GM13976 (cell line): ENCODE results near the gene ETV4.

Source experiments
- DNase-seq: peaks from one replicate; pipeline ENCODE4 v3.0.0; 2012; ENCODE audit warnings: low spot score
- in situ Hi-C: fragments of 300-500 bp; cut with MboI; formaldehyde crosslinking; loops from one replicate; pipeline ENCODE4 v1.12.0; 2022; ENCODE audit warnings: low sequenced_read_pairs, mixed read lengths, inconsistent platforms; ENCODE audit not compliant: unreplicated experiment
- TF ChIP-seq, protein P1 (sequence below): IDR thresholded peaks from 2 replicates; pipeline ENCODE4 v1.5.1; 2012; ENCODE audit warnings: borderline replicate concordance, mild to moderate bottlenecking; ENCODE audit not compliant: insufficient read depth; ENCODE audit errors: extremely low read depth, missing control alignments, control extremely low read depth

Gene ETV4

GRCh38 chr17:43562679-43563599, 16.8 kb upstream of the ETV4 start:
- TF ChIP-seq, protein P1, sequence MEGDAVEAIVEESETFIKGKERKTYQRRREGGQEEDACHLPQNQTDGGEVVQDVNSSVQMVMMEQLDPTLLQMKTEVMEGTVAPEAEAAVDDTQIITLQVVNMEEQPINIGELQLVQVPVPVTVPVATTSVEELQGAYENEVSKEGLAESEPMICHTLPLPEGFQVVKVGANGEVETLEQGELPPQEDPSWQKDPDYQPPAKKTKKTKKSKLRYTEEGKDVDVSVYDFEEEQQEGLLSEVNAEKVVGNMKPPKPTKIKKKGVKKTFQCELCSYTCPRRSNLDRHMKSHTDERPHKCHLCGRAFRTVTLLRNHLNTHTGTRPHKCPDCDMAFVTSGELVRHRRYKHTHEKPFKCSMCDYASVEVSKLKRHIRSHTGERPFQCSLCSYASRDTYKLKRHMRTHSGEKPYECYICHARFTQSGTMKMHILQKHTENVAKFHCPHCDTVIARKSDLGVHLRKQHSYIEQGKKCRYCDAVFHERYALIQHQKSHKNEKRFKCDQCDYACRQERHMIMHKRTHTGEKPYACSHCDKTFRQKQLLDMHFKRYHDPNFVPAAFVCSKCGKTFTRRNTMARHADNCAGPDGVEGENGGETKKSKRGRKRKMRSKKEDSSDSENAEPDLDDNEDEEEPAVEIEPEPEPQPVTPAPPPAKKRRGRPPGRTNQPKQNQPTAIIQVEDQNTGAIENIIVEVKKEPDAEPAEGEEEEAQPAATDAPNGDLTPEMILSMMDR, result no peak
- in situ Hi-C loops, result no loop called here
- DNase-seq, result no peak

DNA sequence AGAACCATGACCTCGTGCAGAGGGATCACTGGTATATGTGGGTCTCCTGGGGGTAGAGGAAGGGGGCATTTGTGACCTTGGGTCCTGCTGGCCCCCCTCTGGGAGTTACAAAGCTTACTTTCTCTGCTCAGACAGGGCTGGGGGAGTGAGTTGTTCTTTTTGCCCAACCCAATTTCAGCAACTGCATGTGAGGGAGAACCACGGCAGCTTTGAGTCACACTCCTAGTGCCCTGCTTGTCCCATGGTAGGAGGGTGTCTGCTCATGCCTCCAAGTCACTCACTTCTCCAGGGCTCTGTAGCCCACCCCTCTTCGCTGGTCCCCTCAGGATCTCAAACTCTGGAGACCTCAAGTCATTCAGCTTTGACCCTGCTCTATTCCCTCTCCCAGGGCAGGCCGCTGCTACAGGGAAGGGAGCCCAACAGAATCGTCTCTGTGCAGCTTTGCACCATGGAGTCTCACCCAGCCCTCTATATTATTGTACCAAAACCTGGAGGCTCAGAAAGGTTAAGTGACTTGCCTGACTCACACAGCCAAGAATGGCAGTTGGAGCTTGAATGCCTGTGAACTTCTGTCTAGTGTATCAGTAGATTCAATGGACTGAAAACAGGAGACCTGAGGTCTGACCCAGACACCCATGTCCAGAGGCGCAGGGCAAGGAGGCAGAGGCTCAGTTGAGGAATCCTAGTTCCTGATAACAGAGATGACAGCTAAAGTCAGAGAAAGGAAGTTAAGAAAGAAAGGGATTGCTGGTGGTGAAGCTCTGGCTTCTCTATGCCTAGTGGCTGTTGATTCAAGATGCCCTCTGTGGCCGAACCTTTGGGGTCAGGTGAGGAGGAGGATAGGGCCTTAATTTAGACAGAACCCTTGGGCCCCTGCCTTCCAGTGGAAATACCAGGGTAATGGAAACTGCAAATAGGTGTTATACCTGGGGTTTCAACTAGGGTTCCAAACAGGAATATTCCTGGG, 14.6 kb upstream of the ETV4 start:
- TF ChIP-seq, protein P1, result no peak
- DNase-seq, result no peak
- in situ Hi-C loops, result no loop called here

DNA sequence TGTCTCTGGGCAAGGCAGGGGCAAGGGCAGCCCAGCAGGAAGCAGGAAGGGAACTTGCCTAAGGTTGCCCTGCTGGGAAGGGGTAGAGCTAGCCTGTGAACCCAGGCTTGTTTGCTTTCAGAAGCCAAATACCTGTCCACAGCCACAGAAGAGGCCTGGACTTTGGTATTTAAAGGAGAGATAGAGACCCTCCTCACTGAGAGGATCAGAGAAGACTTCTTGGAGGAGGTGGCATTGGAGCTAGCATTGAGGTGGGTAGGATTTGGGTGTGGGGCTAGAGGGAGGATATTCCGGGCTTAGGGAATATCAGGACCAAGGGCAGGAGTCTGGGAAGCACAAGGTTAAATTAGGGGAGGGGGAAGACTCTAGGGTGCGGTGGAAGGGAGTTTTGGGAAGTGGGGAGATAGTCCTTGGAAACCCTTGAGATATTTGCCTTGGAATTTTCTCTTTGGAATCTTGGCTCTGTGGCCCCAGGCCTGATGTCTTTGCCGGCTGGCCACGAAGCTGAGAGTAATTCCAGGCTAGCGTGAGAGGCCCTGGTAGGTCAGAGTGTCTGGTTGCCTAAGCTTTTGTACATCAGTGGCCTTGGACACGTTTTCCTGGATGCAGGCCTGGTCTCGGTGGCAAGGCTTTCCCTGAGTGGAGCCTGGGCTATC, 13.1 kb upstream of the ETV4 start:
- TF ChIP-seq, protein P1, result no peak
- in situ Hi-C loops, result no loop called here
- no peak for DNase-seq

DNA sequence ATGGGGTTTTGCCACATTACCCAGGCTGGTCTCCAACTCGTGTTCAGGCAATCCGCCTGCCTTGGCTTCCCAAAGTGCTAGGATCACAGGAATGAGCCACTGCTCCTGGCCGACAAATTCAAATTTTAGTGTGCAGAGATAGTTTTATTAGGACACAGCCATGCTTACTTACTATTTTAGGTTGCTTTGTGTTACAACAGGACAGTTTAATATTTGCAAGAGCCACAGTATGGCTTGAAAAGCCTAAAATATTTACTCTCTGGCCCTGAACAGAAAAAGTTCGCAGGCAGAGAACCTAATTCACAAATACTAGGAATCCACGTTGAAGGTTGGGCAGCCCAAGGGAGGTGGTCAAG, 12.6 kb upstream of the ETV4 start:
- in situ Hi-C loops, result no loop called here
- TF ChIP-seq, protein P1, result no peak
- DNase-seq, result no peak

GRCh38 chr17:43556292-43556691, 10.2 kb upstream of the ETV4 start:
- no peak for DNase-seq
- in situ Hi-C loops, result no loop called here

DNA sequence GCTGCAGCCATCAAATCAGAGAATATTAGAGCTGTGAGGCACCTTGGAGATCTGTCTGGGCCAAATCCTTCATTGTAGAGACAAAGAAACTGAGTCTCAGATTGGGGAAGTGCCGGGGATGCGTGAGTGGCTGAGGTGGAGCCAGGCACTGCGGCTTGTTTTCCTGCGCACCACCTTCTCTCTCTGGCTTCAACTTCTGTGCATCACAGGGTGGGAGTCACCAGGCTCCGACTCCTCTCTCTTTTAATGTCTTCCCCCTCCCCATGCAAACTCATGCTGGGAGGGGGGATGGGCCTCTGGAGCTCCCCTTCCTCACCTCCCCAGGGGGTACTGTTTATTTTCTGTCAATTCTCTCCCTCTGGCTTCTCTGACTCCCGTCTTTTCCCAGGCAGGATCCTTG, 8.7 kb upstream of the ETV4 start:
- TF ChIP-seq, protein P1, result no peak
- no peak for DNase-seq
- in situ Hi-C loops, result no loop called here

More at GRCh38 chr17:43556292-43556691, 10.2 kb upstream of the ETV4 start:
- TF ChIP-seq, protein P1, result no peak
